HG03135 (cell line): ENCODE data around the gene SEMA4D.

ENCODE experiments used
- ATAC-seq: cut with Tn5 transposase; IDR thresholded peaks from one replicate; pipeline ENCODE4 v1.9.1; 2021; ENCODE audit warnings: mild to moderate bottlenecking, moderate library complexity; ENCODE audit not compliant: unreplicated experiment

Gene SEMA4D

GRCh38 chr9:89502038-89502601 lies 4.2 kb upstream of the SEMA4D start:
- no peak for ATAC-seq

DNA sequence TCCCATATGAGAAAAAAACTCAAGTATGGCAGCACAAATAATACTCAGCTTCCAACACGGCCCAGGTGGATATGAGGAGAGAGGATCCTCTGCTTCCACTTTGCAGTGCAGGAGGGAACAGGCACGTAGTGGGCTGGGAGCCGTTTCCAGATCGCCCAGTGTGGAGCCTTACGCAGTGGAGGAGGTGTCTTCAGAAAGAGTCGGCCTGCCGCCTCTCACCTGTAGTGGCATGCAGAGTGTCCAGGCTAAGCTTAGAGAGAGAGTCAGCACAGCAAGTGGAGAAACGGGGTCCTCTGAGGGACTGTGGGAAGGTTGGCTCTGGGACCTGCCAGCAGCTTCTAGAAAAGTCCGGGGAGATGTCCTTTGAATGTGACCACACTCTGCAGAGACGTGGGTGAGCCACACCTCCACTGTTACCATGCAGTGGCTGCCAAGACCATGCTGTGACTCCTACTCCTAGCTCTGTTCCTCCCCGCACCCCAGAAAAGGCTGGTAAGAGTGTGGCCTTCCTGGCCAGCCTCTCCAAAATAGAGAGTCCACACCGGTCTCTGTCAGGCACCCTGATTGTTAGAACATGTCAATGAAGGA lies 3.5 kb upstream of the SEMA4D start:
- ATAC-seq = no peak

DNA sequence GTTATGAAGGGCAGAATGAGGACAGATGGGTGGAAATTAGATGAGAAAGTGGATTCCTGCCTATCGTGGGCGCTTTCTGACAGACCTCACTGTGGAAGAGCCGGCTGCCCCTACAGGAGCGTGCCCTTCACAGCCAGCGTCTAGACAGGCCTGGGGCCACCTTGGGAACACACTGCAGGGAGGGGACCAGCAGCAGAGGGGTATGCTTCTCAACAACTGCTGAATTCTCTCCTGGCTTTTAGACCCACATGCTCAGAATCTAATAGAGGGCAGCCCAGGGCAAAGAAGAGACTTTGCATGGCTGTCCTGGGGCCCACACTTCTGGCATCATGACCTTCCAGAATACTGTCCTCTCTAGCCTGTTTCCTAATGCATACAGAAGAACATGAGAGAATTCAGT lies 2.1 kb upstream of the SEMA4D start:
- ATAC-seq = no peak

DNA sequence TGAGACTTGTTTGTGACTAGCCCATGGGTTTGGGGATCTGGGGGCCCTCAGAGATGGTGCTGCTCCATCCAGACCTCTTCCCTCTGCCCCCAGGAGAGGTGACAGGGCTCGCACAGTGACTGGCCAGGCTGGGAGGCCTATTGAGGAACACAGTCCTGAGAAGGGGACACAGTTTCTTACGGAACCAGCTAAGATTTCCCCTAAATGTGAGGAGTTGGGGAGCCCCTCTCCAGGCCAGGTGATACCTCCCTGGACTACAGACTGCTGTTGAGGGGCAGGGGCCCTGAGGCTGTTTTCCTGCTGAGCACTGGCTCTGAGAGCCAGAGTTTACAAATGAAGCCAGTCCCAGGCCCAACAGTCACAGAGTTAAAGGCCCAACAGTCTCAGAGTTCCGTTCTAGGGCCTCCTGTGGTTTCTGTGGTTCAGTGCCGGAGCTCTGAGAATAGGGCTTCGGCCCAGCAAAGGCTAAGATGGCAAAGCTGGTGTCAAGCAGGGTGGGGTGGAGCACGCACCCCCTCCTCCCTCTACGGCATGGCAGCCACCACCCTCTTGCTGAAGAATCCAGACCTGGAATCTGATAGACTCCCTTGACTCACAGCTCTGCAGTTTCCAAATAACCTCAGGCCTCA lies 1.1 kb upstream of the SEMA4D start:
- peak; percentile 40 for ATAC-seq

GRCh38 chr9:89497257-89497963 lies 503 bp downstream of the SEMA4D start:
- ATAC-seq = no peak

GRCh38 chr9:89496645-89497256 lies 1.2 kb downstream of the SEMA4D start:
- no peak for ATAC-seq

DNA sequence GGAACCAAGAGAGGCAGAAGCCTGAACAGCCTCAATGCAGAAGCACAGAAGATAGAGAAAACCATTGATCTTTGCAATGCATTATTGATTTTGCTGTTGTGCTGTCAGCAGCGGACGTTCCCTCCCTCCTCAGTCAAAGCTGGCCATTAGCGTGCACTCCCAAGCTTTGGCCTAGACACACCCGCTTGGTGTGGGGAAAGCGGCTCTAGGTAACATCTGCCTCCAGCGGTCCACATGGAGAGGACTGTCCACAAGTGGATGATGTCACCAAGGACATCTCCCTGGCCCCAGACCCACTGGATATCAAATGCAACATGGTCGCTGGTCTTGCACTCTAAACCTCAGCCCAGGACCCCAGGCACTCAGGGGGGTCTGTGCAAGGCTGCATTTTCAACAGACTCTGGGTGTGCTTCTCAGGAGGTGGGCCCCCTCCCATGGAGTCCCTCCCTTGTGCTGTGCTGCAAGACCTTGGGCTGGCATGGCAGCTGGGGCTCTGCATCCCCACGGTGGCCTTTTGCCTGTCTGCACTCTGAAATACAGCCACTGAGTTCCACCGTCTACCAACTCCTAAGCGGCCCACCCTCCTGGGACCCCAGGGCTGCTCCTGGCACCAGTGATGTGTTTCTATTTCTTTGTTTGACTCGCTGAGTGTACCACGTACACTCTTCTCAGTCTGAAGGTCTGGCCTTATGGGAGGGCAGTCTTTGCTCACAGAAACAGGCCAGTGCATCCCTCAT lies 1.9 kb downstream of the SEMA4D start:
- no peak for ATAC-seq

GRCh38 chr9:89494199-89494598 lies 3.7 kb downstream of the SEMA4D start:
- no peak for ATAC-seq

- ATAC-seq = no peak
Measured at GRCh38 chr9:89493671-89494070, 4.2 kb downstream of the SEMA4D start.

DNA sequence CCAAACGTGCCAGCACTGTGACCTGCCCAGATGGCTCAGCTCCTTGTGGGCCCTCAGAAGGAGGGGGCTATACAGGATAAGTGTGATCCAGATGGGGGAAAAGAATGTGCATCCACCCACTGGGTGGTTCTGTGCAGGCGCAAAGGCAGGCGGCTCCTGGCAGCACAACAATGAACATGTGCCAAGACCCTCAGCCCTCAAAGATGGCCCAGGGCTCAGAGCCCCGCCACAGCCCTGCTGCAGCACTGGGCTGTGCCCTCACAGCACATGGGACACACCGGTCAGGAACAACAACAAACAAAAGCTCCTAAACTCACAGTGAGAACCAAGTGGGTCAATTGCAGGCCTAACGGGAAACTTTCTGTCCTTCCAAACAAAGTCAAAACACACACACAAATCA lies 4.7 kb downstream of the SEMA4D start:
- no peak for ATAC-seq

DNA sequence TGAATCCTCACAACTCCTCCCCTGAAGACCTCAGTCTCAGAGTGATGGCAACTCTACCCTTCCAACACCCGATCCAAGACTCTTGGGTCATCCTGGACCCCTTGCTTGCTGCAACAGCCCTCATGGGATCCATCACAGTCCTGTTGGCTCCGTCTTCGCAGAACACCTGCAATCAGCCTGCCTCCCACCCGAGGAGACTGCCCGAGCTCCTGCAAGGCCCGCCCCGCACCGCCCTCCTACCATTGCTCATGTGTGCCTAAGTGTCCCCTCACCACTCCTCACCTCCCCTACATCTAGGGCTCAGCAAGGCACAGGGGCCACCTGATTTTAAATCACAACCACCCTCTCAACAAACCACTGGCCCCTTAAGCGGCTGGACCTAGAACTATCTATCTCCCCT lies 5.3 kb downstream of the SEMA4D start:
- ATAC-seq = no peak

- ATAC-seq = no peak
Measured at GRCh38 chr9:89491694-89492093, 6.2 kb downstream of the SEMA4D start.

DNA sequence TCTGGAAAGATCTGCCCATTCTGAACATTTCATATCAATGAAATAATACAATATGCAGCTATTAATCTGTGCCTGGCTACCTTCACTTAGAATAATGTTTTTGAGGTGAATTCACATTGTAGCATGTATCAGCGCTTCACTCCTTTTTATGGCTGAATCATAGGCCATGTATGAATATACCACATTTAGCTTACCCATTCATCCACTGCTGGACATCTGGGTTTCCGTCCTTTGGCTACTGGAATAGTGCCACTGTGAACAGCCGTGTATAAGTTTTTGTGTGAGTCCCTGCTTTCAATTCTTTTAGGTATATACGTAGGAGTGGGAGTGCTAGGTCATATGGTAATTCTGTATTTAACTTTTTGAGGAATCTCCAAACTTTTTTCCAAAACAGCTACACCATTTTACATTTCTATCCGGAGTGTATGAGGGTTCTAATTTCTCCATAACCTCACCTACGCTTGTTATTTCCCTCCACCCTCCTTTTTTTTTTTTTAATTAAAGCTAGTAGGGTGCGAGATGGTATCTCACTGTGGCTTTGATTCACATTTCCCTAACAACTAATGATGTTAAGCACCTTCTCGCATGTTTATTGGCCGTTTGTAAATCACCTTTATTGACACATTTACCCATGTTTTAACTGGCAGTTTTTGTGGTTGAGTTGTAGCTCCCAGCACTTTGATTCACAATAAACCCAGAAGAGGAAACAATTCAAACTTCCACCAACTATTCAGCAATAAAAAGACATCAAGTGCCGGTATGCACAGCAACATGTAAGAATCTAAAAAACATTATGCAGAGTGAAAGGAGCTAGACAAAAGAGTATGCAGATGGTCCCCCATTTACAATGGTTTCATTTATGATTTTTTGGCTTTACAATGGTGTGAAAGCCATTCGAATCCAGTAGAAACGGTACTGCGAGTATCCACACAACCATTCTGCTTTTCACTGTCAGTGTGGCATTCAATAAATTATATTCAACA lies 8.1 kb downstream of the SEMA4D start:
- no peak for ATAC-seq

GRCh38 chr9:89488936-89489335 lies 9.0 kb downstream of the SEMA4D start:
- ATAC-seq = no peak

- ATAC-seq = no peak
Measured at GRCh38 chr9:89488131-89488530, 9.8 kb downstream of the SEMA4D start.

DNA sequence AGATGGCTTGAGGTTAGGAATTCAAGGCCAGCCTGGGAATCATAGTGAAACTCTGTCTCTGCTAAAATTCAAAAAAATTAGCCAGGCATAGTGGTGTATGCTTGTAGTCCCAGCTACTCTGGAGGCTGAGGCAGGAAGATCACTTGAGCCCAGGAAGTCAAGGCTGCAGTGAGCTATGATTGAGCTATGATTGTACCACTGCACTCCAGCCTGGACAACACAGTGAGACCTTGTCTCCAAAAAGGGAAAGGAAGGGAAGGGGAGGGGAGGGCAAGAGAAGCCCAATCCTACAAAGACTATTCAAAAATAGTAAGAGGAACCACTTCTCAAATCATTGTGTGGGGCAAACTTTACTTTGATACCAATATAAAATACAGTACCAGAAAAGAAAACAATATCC lies 11.2 kb downstream of the SEMA4D start:
- ATAC-seq = no peak

DNA sequence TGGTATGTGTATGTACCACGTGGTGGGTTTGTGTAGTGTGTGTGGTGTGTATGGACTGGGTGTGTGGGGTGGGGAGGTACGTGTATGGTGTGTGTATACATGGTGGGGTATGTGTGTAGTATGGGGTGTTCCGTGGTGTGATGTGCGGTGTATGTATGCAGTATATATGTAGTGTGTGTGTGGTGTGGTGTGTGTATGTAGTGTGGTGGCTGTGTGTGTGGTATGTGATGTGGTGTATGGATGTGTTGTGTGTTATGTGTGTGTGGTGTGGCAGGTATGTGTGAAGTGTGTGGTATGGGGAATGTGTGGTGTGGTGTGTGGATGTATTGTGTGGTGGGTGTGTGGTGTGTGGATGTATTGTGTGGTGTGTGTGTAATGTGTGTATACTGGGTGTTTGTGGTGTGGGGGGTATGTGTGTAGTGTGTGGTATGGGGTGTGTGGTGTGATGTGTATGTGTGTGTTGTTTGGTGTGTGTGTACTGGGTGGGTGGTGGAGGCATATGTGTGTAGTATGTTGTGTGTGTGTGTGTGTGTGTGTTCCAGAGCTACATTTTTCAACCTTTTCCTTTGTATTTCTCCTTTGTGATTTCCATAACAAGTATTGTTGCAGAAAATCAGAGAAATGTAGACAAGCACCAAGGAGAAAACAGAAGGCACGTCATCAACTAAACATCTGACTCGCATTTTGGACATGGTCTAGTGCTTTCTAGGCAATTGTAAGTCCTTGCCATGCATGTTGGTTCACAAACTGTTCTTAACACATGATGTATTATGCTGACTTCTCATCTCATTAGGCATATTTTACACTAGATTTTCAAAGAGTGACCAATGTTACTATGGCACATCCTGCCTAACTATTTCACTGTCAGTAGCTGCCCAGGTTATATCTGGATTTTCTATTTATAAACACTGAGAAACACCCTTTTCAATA lies 13.2 kb downstream of the SEMA4D start:
- ATAC-seq = peak; percentile 4

DNA sequence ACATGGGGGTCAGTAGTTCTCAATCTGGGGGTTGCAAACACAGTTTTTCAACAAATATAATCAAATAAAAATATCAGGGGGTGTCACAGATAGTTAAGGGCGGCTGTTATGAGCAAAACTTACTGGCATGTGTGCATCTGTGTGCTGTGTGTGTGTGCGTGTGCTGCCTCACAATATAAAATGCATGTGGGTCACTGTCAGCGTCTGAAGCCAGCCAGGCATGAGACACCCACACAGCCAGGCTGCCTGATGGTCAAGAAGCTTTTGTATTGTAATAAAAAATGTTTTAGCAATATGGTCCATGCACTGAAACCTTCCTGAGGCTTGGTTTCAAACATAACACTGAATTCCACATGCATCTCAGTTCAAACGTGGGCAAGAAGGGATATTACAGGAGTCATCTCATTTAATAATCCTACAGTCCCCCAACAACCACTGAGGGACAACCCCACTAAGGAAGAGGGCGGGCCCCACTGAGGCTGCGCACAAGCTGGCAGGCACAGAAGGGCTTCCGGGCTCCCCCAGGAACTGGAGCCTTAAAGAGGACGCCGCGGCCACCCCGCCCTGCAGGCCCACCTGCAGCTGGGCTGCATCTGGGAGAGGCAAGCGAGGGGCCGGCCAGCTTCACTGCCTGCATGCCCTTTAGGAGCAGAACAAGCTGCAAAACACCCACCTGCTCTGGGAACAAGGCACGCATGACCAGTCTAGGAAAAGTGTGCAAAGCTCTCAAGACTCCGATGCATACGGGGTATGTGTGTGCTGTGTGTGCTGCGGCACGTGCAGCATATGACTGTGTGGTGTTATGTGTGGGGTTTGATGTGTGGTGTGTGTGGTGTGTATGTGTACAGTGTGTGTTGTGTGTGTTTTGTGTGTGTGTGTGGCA lies 14.1 kb downstream of the SEMA4D start:
- peak; percentile 59 for ATAC-seq
